Stimulated activated naive CD8-positive, alpha-beta T cell treated with anti-CD3 and anti-CD28 coated beads, Interleukin-15, Interleukin-2, amounts not matched to agents 100 ng/mL and 50 ng/mL, for 24 hours (primary cell): ENCODE measurements around the gene SCRN2.

ENCODE experiments used
- H3K27ac Mint-ChIP-seq: one replicate; pipeline ENCODE4 v1.8.0; 2021; ENCODE audit warnings: mild to moderate bottlenecking, mixed read lengths
- H3K27me3 Mint-ChIP-seq: one replicate; pipeline ENCODE4 v1.8.0; 2021; ENCODE audit warnings: mixed read lengths
- H3K36me3 Mint-ChIP-seq: one replicate; pipeline ENCODE4 v1.8.0; 2021; ENCODE audit warnings: low read depth, mixed read lengths
- H3K4me1 Mint-ChIP-seq: one replicate; pipeline ENCODE4 v1.8.0; 2021; ENCODE audit warnings: low read depth, mixed read lengths
- H3K4me3 Mint-ChIP-seq: one replicate; pipeline ENCODE4 v1.8.0; 2021; ENCODE audit warnings: mild to moderate bottlenecking, mixed read lengths
- H3K9me3 Mint-ChIP-seq: one replicate; pipeline ENCODE4 v1.8.0; 2021; ENCODE audit warnings: mixed read lengths

Gene SCRN2

GRCh38 chr17:47810901-47811635 is 30.0 kb downstream of the SCRN2 start:
- Mint-ChIP-seq H3K4me3 (no peak overlapping the region), H3K4me1 (peaks cover 14% of the 10 kb centered on the region), H3K36me3 (peaks cover 46% of the 10 kb centered on the region), H3K9me3 (no peaks in the 10 kb centered on the region), H3K27ac (peak overlapping the region; percentile 22), H3K27me3 (no peaks in the 10 kb centered on the region)

- H3K4me3 Mint-ChIP-seq = no peak overlapping the region
- no peak overlapping the region for H3K27ac Mint-ChIP-seq
- no peaks in the 10 kb centered on the region for H3K27me3 Mint-ChIP-seq
- H3K9me3 Mint-ChIP-seq = no peaks in the 10 kb centered on the region
- peaks cover 46% of the 10 kb centered on the region for H3K36me3 Mint-ChIP-seq
- H3K4me1 Mint-ChIP-seq = peaks cover 14% of the 10 kb centered on the region
Measured at GRCh38 chr17:47810200-47810821, 30.8 kb downstream of the SCRN2 start.

DNA sequence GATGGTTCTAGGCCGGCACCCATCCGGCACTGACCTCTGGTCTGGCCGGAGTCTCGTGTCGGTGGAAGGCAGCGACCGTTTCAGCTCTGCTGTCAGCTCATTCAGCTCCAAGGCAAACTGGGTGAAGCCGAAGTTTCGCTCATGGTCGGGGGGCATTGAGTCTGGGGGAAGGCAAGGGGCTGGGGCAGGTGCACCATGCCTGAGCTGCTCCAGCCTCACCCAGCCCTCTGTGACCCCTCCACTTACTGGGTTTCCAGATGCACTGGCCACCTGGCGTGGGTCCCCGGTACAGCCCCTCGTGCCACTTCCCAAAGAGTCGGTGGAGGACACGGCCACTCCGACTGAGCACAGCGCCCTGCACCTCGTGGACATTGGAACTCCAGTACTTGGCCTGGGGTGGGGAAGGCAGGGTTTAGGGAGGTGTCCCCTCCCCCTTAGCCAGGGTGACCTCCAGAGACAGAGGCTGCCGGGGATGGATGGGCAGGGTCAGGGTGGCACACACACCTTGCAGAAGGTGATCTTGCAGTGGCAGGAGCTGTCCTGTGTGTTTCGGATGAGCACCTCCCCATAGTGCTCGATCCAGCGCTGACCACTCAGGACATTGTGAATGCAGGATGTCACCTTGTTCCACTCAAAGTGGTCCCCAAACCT is 32.1 kb downstream of the SCRN2 start:
- Mint-ChIP-seq H3K36me3 (peaks cover 46% of the 10 kb centered on the region), H3K9me3 (no peaks in the 10 kb centered on the region), H3K4me1 (peaks cover 14% of the 10 kb centered on the region), H3K27me3 (no peaks in the 10 kb centered on the region), H3K4me3 (no peak overlapping the region), H3K27ac (no peak overlapping the region)

DNA sequence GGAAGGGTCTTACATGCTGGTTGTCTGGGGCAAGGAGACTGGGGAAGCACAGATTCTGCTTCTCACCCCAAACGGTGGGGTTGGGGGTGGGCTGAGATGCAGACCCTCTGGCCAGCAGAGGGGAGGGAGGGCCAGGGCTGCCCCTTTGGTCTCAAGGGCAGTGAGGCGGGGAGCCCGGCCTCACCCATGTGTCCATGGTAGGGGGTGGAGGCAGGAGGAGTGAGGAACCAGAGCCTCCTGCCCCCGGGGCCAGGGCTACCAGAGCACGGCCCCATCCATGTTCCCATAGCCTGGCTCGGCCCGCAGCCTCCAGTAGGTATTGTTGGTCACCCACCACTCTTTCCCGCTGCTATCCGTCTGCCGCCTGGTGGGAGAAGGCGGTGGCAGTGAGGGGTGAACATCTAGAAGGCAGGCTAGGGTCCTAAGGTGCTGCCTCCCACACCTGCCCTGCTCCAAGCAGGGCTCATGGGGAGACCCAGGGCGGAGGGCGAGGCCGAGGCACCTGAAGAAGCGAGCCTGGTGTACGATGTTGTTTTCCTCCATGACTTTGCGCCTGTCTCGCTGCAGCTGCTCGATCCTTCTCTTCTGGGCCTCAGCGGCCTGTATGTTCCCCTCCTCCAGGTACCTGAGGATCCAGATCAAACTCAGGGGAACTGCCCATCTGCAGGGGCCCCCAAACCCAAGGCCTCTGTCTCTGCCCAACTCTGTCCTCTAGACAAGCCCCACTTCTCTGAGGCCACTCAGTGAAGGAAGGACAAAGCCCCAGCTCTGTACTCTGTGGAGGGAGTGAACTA is 32.8 kb downstream of the SCRN2 start:
- Mint-ChIP-seq H3K27me3 (no peaks in the 10 kb centered on the region), H3K9me3 (no peaks in the 10 kb centered on the region), H3K4me1 (peaks cover 14% of the 10 kb centered on the region), H3K36me3 (peaks cover 46% of the 10 kb centered on the region), H3K27ac (no peak overlapping the region), H3K4me3 (no peak overlapping the region)

GRCh38 chr17:47807421-47807820 is 33.7 kb downstream of the SCRN2 start:
- Mint-ChIP-seq H3K9me3 (no peaks in the 10 kb centered on the region), H3K4me3 (no peak overlapping the region), H3K4me1 (peaks cover 14% of the 10 kb centered on the region), H3K36me3 (peaks cover 38% of the 10 kb centered on the region), H3K27ac (no peak overlapping the region), H3K27me3 (no peaks in the 10 kb centered on the region)

GRCh38 chr17:47806913-47807255 is 34.2 kb downstream of the SCRN2 start:
- H3K36me3 Mint-ChIP-seq = peaks cover 32% of the 10 kb centered on the region
- no peaks in the 10 kb centered on the region for H3K9me3 Mint-ChIP-seq
- peaks cover 14% of the 10 kb centered on the region for H3K4me1 Mint-ChIP-seq
- no peak overlapping the region for H3K4me3 Mint-ChIP-seq
- H3K27ac Mint-ChIP-seq = no peak overlapping the region
- no peaks in the 10 kb centered on the region for H3K27me3 Mint-ChIP-seq

DNA sequence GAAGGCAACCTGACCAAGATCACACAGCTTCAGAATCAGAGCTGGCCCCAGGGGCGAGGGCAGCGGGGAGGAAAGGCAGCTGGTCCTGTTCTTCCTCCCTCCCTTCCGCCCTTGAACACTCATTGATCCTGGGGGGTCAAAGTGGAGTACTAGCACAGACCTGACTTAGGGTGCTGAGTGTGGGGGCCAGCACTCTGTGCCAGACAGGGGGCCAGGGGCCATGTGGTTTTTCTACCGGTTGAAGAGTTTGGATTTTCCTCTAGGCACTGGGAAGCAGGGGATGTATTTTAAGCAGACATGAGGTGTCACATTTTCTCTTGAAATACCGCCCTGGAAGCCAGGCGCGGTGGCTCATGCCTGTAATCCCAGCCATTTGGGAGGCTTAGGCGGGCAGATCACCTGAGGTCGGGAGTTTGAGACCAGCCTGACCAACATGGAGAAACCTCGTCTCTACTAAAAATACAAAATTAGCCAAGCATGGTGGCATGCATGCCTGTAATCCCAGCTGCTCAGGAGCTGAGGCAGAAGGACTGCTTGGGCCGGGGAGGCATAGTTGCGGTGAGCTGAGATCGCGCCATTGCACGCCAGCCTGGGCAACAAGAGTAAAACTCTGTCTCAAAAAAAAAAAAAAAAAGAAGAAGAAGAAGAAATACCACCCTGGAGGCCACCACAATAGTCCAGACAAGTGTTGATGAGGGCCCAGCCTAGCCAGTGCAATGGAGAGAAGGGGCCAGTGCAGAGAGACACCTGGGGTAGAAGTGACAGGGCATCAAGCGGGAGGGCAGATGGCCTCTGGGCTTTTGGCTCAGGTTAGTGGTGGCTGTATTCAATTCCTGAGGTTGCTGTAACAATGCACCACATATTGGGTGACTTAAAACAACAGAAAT is 34.8 kb downstream of the SCRN2 start:
- Mint-ChIP-seq H3K4me3 (no peak overlapping the region), H3K9me3 (no peaks in the 10 kb centered on the region), H3K4me1 (peaks cover 8% of the 10 kb centered on the region), H3K27me3 (no peaks in the 10 kb centered on the region), H3K27ac (no peak overlapping the region), H3K36me3 (peaks cover 26% of the 10 kb centered on the region)

DNA sequence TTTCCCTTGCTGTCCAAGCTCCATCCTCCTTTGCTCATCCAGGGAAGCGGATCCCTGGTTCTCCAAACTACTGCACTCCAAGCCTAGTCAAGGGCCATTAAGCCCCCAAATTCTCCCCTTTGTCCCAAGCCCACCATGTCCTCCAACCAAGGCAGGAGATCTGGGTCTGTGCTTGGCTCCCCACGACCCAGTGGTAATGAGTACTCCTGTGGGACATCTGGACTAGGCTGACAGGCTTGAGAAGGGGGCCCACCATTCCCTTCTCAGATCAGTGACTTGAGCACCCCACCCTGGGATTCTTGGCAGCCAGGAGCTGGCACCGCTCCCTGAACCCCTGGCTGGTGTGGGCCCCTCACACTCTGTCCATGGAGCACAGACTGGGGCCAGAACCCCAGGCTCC is 36.6 kb downstream of the SCRN2 start:
- Mint-ChIP-seq H3K27ac (no peak overlapping the region), H3K27me3 (no peaks in the 10 kb centered on the region), H3K9me3 (no peaks in the 10 kb centered on the region), H3K4me3 (no peak overlapping the region), H3K4me1 (no peaks in the 10 kb centered on the region), H3K36me3 (peaks cover 14% of the 10 kb centered on the region)

GRCh38 chr17:47803751-47804150 is 37.3 kb downstream of the SCRN2 start:
- no peak overlapping the region for H3K27ac Mint-ChIP-seq
- no peaks in the 10 kb centered on the region for H3K4me1 Mint-ChIP-seq
- H3K27me3 Mint-ChIP-seq = no peaks in the 10 kb centered on the region
- H3K9me3 Mint-ChIP-seq = no peaks in the 10 kb centered on the region
- H3K4me3 Mint-ChIP-seq = no peak overlapping the region
- peaks cover 11% of the 10 kb centered on the region for H3K36me3 Mint-ChIP-seq

- H3K4me3 Mint-ChIP-seq = no peak overlapping the region
- peaks cover 11% of the 10 kb centered on the region for H3K36me3 Mint-ChIP-seq
- no peak overlapping the region for H3K27ac Mint-ChIP-seq
- no peaks in the 10 kb centered on the region for H3K9me3 Mint-ChIP-seq
- H3K4me1 Mint-ChIP-seq = no peaks in the 10 kb centered on the region
- no peaks in the 10 kb centered on the region for H3K27me3 Mint-ChIP-seq
Measured at GRCh38 chr17:47803201-47803600, 37.9 kb downstream of the SCRN2 start.

DNA sequence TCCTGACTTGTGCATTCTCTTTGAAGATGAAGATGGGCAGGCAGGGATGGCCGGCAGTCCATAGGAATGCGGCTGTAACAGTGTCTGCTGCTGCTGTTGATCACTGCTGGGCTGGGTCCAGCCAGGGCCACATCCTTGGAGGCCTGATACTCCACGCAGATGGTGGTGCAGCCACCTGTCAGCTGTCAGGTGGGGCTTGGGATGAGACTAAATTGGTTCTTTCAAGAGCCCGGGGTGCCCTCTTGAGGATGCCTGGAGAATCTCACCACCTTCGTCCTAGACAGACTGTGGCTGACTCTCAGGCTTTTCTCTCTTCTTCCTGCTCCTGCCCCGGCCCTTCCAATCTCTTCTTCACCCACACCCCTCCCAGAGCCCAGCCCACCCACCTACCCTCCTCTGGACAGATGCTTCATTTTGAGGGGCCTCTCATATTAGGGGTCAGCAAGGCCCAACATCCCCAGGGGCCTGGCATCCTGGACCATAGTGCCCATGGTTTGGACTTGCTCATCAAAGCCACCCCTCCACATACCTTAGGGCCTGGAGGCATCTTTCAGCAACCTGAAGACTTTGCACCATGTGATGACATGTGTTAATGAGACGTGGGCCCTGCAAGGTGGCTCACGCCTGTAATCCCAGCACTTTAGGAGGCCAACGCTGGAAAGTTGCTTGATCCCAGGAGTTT is 38.6 kb downstream of the SCRN2 start:
- peaks cover 2% of the 10 kb centered on the region for H3K27me3 Mint-ChIP-seq
- H3K27ac Mint-ChIP-seq = no peak overlapping the region
- H3K9me3 Mint-ChIP-seq = no peaks in the 10 kb centered on the region
- no peaks in the 10 kb centered on the region for H3K4me1 Mint-ChIP-seq
- no peak overlapping the region for H3K4me3 Mint-ChIP-seq
- H3K36me3 Mint-ChIP-seq = peaks cover 7% of the 10 kb centered on the region

GRCh38 chr17:47801906-47802305 is 39.2 kb downstream of the SCRN2 start:
- no peaks in the 10 kb centered on the region for H3K4me1 Mint-ChIP-seq
- H3K27me3 Mint-ChIP-seq = peaks cover 5% of the 10 kb centered on the region
- no peak overlapping the region for H3K4me3 Mint-ChIP-seq
- H3K27ac Mint-ChIP-seq = no peak overlapping the region
- H3K36me3 Mint-ChIP-seq = peaks cover 1% of the 10 kb centered on the region
- H3K9me3 Mint-ChIP-seq = no peaks in the 10 kb centered on the region

GRCh38 chr17:47801176-47801765 is 39.8 kb downstream of the SCRN2 start:
- peaks cover 5% of the 10 kb centered on the region for H3K27me3 Mint-ChIP-seq
- no peak overlapping the region for H3K27ac Mint-ChIP-seq
- no peaks in the 10 kb centered on the region for H3K4me1 Mint-ChIP-seq
- H3K4me3 Mint-ChIP-seq = no peak overlapping the region
- no peaks in the 10 kb centered on the region for H3K9me3 Mint-ChIP-seq
- no peaks in the 10 kb centered on the region for H3K36me3 Mint-ChIP-seq
